GM18508 (cell line): ENCODE measurements around the gene JCAD.
"Not testable (repeated sequence)": the region's sequence is repeated elsewhere in the genome, so short reads cannot be mapped to it uniquely, and the experiment has no call there.

Experiments used
- ATAC-seq: cut with Tn5 transposase; IDR thresholded peaks from one replicate; pipeline ENCODE4 v1.9.1; 2021; ENCODE audit warnings: moderate number of reproducible peaks; ENCODE audit not compliant: insufficient read depth, unreplicated experiment

JCAD gene

DNA sequence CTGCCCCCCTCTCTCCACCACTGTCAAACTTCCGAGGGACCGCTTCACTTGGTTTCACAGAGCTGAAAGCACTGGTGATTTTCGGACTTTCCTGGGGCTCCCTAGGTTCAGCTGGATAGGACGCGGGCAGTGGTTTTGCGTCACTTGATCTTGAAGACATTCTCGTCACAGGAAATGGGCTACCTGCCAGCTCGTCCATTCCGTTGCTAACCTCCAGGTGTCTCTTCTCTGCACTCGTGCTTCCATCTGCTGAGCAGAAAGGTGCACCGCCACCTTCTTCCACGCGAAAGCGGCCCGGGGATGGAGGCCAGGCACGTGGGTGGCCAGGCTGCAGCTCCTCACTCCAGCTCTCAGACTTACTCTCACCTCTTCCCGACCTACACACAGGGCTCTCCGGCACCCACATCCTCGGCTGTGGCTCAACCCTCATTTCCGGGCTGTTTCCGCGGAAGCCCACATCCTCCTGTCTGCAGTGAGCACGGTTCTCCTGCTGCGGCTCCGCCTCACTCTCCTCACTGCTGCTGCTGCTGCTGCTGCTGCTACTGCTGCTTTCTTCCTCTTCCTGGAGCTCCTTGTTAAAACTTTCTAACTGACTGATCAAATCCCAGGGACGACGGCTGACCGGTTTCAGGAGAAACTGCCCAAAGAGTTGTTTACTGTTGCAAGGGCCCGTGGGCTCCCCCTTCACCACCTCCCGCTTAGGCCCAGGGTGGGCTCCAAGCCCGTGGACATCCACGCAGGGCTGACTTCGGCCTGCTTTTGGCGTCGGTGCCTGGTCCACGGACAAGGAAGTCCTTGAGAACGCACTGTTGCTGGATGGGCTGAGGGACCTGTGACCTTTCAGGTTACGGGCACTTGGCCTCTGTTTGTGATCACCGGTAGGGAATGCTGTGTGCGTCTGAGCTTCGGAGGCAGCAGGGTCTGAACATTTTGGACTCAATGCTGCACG is 32.1 kb downstream of the JCAD start:
- peak; percentile 70 for ATAC-seq

DNA sequence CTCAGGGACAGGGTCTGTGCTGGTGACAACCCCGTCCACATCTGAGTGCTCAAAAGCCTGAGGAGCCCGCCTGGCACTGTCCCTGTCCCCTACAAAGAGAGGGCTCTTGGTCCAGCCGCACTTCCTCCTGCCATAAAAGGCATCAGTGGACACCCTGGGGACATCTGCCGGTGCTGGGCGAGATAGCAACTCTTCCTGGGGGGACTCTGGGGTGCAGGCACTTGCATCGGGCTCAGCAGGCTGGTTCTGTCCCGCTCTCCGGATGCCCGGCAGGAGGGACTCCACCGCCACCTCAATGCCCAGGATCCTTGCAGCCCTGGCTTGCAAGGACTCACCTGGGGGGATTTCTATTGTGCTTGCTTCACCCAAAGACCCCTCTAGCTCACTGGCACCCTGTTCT is 32.8 kb downstream of the JCAD start:
- ATAC-seq, result no peak

GRCh38 chr10:30026080-30026479 is 33.3 kb downstream of the JCAD start:
- ATAC-seq, result no peak

GRCh38 chr10:30025428-30025827 is 34.0 kb downstream of the JCAD start:
- ATAC-seq, result not testable (repeated sequence)

- no peak for ATAC-seq
Measured at GRCh38 chr10:30022590-30022989, 36.8 kb downstream of the JCAD start.

DNA sequence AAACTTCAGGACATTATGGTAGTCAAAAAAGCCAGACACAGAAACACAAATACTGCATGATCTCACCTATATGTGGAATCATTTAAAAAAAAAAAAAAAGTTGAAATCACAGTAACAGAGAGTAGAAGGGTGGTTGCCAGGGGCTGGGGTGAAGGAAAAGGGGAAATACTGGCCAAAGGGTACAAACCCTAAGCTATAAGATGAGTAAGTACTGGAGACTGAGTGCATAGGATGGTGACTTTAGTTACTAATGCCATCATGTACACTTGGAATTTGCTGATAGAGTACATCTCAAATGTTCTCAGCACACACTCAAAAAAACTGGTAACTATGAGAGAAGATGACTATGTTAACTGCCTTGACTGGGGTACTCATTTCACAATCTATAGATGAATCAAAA is 39.9 kb downstream of the JCAD start:
- no peak for ATAC-seq

DNA sequence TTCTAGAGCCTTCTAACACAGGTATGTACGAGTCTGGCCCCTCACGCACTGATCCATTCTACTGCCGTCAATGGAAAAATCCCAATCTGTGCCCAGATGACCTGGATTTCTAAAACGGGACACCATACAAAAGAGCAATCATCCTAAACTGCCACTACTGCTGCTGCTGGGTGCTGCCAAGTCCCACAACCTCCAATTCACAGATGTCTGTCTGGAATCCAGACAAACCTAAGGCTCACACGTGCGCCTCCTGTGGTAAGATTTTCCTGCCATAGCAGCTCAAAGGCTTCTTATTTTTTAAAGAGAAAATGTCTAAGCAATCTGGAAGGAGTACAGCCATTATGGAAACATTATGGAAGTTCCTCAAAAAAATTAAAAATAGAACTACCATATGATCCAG is 40.9 kb downstream of the JCAD start:
- no peak for ATAC-seq

DNA sequence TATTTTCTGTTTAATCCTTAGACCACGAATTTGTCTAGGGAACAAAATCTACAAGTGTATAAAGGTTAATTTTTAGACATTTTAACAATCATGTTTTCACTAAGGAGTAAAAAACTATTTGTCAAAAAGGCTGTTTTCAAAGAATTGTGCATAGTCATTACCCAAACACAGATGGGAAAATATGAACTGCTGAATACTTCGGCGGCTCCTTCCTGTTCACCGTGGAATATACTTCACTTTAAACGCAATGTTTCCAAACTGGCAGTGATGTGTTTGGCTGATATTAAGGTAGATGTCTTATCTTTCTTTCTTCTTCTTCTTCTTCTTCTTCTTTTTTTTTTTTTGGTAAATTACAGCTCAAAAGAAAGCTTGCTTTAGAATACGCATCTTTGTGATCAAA is 41.4 kb downstream of the JCAD start:
- no peak for ATAC-seq

DNA sequence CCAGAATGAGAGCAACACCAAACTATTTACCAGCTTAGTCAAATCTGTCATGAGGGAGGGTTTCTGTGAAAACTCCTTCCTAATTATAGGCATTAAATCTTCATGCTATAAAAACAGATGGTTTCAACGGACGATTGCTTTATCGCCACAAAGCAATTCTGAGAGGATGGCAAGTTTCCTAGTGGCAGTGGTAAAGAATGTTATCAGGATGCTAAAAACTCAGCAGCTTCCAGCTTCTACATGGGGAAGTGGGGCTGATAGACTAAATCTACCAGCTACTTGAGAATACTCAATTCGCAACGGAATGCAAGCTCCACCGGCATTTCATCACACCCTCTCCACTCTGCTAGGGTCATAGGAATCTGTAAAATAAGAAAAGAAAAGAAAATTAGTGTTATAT is 41.8 kb downstream of the JCAD start:
- no peak for ATAC-seq

DNA sequence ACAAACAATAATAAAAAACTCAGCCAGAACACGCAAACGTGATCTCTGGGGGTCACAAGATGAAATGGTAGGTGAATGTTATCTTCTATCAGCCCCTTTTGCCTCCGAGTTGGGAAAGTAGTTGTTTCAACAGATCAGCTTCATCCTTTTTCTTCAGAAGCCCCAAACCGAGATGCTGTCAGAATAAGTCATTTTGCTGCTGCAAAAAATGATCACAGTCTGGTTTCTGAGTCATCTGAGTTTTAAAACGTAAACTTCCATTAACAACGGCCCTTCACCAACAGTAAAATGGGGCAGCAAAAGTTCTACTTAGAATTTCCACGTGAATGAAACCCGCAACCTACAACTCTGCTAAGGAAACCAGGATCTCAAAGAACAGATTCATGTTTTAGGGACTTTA is 44.9 kb downstream of the JCAD start:
- ATAC-seq, result no peak

DNA sequence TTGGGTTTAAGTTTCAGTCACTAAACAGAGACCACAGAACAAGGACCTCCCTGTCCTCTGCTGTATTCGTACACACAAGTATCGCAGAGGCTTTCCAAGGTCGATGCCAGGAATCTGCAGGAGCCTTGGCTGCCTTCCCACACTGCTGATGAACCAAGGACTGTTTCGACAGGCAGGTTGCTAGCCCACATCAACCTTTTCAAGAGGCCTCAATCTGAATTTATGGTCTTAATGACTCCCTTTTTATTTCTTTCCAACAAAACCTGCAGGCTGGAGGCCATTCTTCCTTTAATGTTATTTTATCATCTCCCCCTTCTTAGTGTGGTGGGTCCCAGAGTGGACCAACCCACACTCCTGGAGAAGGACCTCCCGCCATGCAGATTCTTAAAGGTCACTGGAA is 45.6 kb downstream of the JCAD start:
- ATAC-seq, result no peak

DNA sequence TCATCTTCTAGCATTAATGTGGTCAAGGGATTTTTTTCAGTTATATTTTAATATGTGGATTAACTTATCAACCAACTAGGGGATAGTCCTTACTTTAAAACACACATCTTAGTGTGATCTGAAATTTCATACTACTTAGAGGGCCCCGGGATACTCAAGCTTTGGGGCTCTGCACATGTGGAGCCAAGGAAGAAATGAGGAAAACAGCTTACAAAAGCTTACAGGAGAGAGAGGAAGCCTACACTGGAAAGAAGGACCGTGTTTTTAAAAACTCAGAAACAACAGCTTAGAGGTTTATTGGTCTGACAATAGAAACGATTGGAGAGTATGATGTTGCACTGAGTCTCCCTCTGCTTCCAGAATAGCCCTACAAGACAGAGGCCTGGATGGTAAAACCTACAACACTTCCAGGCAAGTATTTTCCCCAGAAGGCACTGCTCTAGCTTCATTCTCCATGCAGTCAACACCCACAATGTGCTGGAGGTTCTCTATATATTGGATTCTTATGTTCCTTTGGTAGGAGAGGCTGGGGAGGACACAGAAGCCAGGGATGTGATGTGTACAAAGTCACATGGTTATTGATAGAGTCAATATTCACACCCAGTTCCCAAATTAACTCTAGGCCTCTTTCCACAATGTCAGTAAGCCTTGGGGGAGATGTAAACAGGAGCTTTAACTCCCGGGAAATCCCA is 47.3 kb downstream of the JCAD start:
- no peak for ATAC-seq

- ATAC-seq, result no peak
Measured at GRCh38 chr10:30011396-30011795, 48.0 kb downstream of the JCAD start.

- no peak for ATAC-seq
Measured at GRCh38 chr10:30007406-30007805, 52.0 kb downstream of the JCAD start.

- no peak for ATAC-seq
Measured at GRCh38 chr10:30006410-30006809, 53.0 kb downstream of the JCAD start.

DNA sequence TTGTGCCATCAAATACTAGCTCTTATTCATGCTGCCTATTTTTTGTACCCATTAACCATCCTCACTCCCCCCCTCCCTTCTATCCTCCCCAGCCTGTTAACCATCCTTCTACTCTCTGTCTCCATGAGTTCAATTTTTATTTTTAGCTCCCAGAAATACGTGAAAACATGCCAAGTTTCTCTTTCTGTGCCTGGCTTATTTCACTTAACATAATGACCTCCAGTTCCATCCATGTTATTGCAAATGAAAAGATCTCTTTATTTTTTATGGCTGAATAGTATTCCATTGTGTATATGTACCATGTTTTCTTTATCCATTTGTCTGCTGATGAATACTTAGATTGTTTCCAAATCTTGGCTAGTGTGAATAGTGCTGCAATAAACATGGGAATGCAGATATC is 54.3 kb downstream of the JCAD start:
- ATAC-seq, result not testable (repeated sequence)

- no peak for ATAC-seq
Measured at GRCh38 chr10:30002426-30003266, 56.7 kb downstream of the JCAD start.

- ATAC-seq, result no peak
Measured at GRCh38 chr10:30000802-30001571, 58.4 kb downstream of the JCAD start.

DNA sequence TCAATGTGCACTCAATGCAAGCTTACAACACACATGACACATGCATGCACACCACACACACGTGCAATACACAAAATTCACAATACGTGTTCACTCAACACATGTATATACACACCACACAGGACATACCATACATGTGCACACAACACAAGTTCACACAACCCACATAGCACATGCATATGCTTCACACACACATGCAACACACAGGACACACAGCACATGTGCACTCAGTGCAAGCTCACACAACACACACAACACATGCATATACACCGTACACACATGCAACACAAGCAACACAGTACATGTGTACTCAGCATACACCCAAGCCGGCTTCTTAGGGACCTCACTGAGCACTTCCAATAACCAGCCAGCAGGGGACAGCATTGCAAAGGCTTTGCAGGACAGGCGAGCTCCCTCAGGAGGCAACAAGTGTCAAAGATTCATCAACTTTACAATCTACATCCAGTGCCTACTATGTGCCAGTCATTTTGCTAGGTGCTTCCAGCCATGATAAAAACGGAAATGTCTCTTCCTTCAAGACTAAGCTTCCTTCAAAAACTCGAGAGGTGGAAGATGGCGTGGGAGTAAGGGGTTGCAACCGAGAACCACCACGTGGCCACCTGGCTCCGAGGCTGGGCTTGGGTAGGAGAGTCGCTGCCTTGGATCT is 61.1 kb downstream of the JCAD start:
- peak; percentile 55 for ATAC-seq
